Gastrocnemius medialis (tissue), 4 donors: Measurements from ENCODE around the gene ZNF516.

Source experiments
- POLR2A ChIP-seq, 2 donors: fragments of 450-650 bp; IDR thresholded peaks; one replicate each; pipeline ENCODE4 v1.6.1; 2017; ENCODE audit warnings: antibody characterized with exemption in 2 of 2, mild to moderate bottlenecking in 2 of 2, moderate library complexity in 2 of 2
- TF ChIP-seq, protein P1 (sequence below), 5 experiments: fragments of 450-650 bp in 3 of 5; fragments of 200-600 bp in 2 of 5; sonication (generic) in 2 of 5; IDR thresholded peaks in 4 of 5; conservative IDR thresholded peaks in 1 of 5; 1 replicate in 4 of 5; 2 replicates in 1 of 5; pipeline ENCODE4 v1.5.1; 2016 to 2019; ENCODE audit warnings: antibody characterized with exemption in 5 of 5, mild to moderate bottlenecking in 3 of 5, moderate library complexity in 3 of 5

GRCh38 chr18:76487782-76488181 lies 7.3 kb downstream of the ZNF516 start:
- no peak for TF ChIP-seq POLR2A (IDR thresholded peaks at IDR 0.05)
- TF ChIP-seq, protein P1, sequence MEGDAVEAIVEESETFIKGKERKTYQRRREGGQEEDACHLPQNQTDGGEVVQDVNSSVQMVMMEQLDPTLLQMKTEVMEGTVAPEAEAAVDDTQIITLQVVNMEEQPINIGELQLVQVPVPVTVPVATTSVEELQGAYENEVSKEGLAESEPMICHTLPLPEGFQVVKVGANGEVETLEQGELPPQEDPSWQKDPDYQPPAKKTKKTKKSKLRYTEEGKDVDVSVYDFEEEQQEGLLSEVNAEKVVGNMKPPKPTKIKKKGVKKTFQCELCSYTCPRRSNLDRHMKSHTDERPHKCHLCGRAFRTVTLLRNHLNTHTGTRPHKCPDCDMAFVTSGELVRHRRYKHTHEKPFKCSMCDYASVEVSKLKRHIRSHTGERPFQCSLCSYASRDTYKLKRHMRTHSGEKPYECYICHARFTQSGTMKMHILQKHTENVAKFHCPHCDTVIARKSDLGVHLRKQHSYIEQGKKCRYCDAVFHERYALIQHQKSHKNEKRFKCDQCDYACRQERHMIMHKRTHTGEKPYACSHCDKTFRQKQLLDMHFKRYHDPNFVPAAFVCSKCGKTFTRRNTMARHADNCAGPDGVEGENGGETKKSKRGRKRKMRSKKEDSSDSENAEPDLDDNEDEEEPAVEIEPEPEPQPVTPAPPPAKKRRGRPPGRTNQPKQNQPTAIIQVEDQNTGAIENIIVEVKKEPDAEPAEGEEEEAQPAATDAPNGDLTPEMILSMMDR (IDR thresholded peaks at IDR 0.05 in 4 of 5, conservative IDR thresholded peaks at IDR 0.05 in 1 of 5) = no peak
